K562 (cell line): Measurements from ENCODE around the gene DDOST. TPM values are rescaled to one million over a fixed set of nuclear protein-coding genes. Genes with fewer than 3 reads are reported as not detected.

Experiments used
- CAMTA2 ChIP-seq: fragments of 250-450 bp; sonication (Bioruptor Pico); conservative IDR thresholded peaks from 2 replicates; pipeline ENCODE4 v1.5.1; 2022
- CREB5 ChIP-seq: fragments of 250-450 bp; sonication (Bioruptor Pico); IDR thresholded peaks from 2 replicates; pipeline ENCODE4 v1.5.0; 2020; ENCODE audit warnings: mild to moderate bottlenecking
- EZH2 ChIP-seq: IDR thresholded peaks from 2 replicates; pipeline ENCODE4 v1.6.1; 2012; ENCODE audit warnings: low read depth, mild to moderate bottlenecking, inconsistent platforms, low read length, borderline replicate concordance
- LARP7 ChIP-seq: fragments of 450-650 bp; IDR thresholded peaks from 2 replicates; pipeline ENCODE4 v1.6.1; 2016
- MBD2 ChIP-seq: sonication (generic); IDR thresholded peaks from 2 replicates; pipeline ENCODE4 v1.6.1; 2016; ENCODE audit warnings: low read depth, borderline replicate concordance
- NFIX ChIP-seq: fragments of 250-450 bp; sonication (Bioruptor Pico); IDR thresholded peaks from 2 replicates; pipeline ENCODE4 v1.4.0; 2020; ENCODE audit warnings: low read depth, mild to moderate bottlenecking, moderate library complexity
- PRDM10 ChIP-seq: fragments of 450-650 bp; IDR thresholded peaks from 2 replicates; pipeline ENCODE4 v1.6.1; 2018; ENCODE audit not compliant: partially characterized antibody
- SAP30 ChIP-seq: fragments of 200-600 bp; sonication (generic); IDR thresholded peaks from 2 replicates; pipeline ENCODE4 v1.6.1; 2012; ENCODE audit warnings: borderline replicate concordance, low read depth, mild to moderate bottlenecking, moderate library complexity, low read length, control low read depth, inconsistent platforms; ENCODE audit not compliant: insufficient read depth, poor library complexity, severe bottlenecking
- TEAD1 ChIP-seq, 2 experiments: fragments of 450-650 bp in 1 of 2; sonication (generic) in 1 of 2; formaldehyde crosslinking; IDR thresholded peaks; 2 replicates each; pipeline versions ENCODE4 v1.4.0 to v1.8.0; 2020 to 2022; ENCODE audit warnings: mild to moderate bottlenecking in 2 of 2, missing genetic modification reagents in 1 of 2
- ZNF408 ChIP-seq: fragments of 250-450 bp; sonication (Bioruptor Pico); IDR thresholded peaks from 2 replicates; pipeline ENCODE4 v1.4.0; 2020; ENCODE audit warnings: low read depth, mild to moderate bottlenecking, moderate library complexity
- ZNF609 ChIP-seq: sonication (generic); formaldehyde crosslinking; IDR thresholded peaks from 2 replicates; pipeline ENCODE4 v1.8.1; 2023; ENCODE audit warnings: missing genetic modification reagents, mild to moderate bottlenecking, borderline replicate concordance
- ZNF75A ChIP-seq: fragments of 450-650 bp; formaldehyde crosslinking; IDR thresholded peaks from 2 replicates; pipeline ENCODE4 v1.4.0; 2020; ENCODE audit warnings: mild to moderate bottlenecking
- polyA plus RNA-seq, 8 experiments: library from polyadenylated mRNA; depleted of rRNA in 4 of 8; stranded (reverse) in 5 of 8; unstranded in 3 of 8; fragments of >200 nt; fragmentation: Nextera tagmentation in 2 of 8; fragmentation: Illumina TruSeq in 1 of 8; extraction: Ambion mirVana in 2 of 8; extraction: Trizol in 1 of 8; gene quantifications; 2 replicates each; pipeline versions ENCODE4 v1.2.1 to v1.2.3, GENCODE V29; 2011 to 2014; ENCODE audit warnings: inconsistent platforms in 1 of 8, missing spikeins in 1 of 8
- total RNA-seq, 7 experiments: library from RNA; depleted of rRNA in 6 of 7; stranded (reverse); fragments of >200 nt in 6 of 7; fragmentation: Illumina TruSeq in 2 of 7; extraction: Trizol in 2 of 7; gene quantifications; 2 replicates each; pipeline versions ENCODE4 v1.2.1 to v1.2.3, GENCODE V29; 2011 to 2021; ENCODE audit warnings: low replicate concordance in 1 of 7
- TF ChIP-seq, protein P1 (sequence below): fragments of 250-450 bp; sonication (Bioruptor Pico); IDR thresholded peaks from 2 replicates; pipeline ENCODE4 v1.8.0; 2021; ENCODE audit warnings: moderate library complexity, mild to moderate bottlenecking, inconsistent platforms

Gene DDOST
- total and polyA plus RNA-seq, 9 of the 15 experiments (the other 6 are each of a cell fraction or from before 2014, with no cell fraction given) = 173 to 306 (median 222) TPM

GRCh38 chr1:20633190-20634064, 27.7 kb downstream of the DDOST start, which contains the start of gene PINK1 (continued):
- TF ChIP-seq ZNF609 (CRISPR knock-in tag) = no peak
- no peak for TF ChIP-seq CREB5 (CRISPR knock-in tag)
- no peak for TF ChIP-seq CAMTA2 (CRISPR knock-in tag)
- no peak for TF ChIP-seq MBD2
- TF ChIP-seq ZNF75A (CRISPR knock-in tag) = no peak
- TF ChIP-seq NFIX (CRISPR knock-in tag) = no peak
- no peak for TF ChIP-seq ZNF408 (CRISPR knock-in tag)
- peak; percentile 89 for TF ChIP-seq SAP30
- TF ChIP-seq PRDM10 = no peak
- TF ChIP-seq, protein P1, sequence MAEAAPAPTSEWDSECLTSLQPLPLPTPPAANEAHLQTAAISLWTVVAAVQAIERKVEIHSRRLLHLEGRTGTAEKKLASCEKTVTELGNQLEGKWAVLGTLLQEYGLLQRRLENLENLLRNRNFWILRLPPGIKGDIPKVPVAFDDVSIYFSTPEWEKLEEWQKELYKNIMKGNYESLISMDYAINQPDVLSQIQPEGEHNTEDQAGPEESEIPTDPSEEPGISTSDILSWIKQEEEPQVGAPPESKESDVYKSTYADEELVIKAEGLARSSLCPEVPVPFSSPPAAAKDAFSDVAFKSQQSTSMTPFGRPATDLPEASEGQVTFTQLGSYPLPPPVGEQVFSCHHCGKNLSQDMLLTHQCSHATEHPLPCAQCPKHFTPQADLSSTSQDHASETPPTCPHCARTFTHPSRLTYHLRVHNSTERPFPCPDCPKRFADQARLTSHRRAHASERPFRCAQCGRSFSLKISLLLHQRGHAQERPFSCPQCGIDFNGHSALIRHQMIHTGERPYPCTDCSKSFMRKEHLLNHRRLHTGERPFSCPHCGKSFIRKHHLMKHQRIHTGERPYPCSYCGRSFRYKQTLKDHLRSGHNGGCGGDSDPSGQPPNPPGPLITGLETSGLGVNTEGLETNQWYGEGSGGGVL (CRISPR knock-in tag) = no peak
- no peak for TF ChIP-seq EZH2
- peak; percentile 9 to 32; a peak in 1 of 4 replicates for TF ChIP-seq TEAD1 (CRISPR knock-in tag; IDR thresholded peaks at IDR 0.05)
- no peak for TF ChIP-seq LARP7
